ENCODE data around the gene SND1. TPM values are rescaled to one million over a fixed set of nuclear protein-coding genes. Genes with fewer than 3 reads are reported as not detected.
A peak's percentile ranks its signal among the peaks of the same experiment; 100 is the strongest.

The SND1 gene
- total RNA-seq: 100 to 1,000 TPM in 6 of 7 donors, 10 to 100 TPM in 1; 99.5 to 173 (median 139) TPM
- polyA plus RNA-seq: 10 to 100 TPM; 61.7 to 76.4 (median 68.5) TPM
- long read RNA-seq, donor 1, transcript SND1-201 (24 exons, 3,476 nt): major isoform, 9 of 40 reads
- long read RNA-seq, donor 1, partial matches to known transcripts: 27 of 40 reads
- long read RNA-seq, donor 1, other reads (novel, unspliced or antisense): 0 of 40 reads
- long read RNA-seq, donor 2, transcript SND1-201 (24 exons, 3,476 nt): major isoform, 11 of 24 reads
- long read RNA-seq, donor 2, partial matches to known transcripts: 10 of 24 reads
- long read RNA-seq, donor 2, other reads (novel, unspliced or antisense): 0 of 24 reads

DNA sequence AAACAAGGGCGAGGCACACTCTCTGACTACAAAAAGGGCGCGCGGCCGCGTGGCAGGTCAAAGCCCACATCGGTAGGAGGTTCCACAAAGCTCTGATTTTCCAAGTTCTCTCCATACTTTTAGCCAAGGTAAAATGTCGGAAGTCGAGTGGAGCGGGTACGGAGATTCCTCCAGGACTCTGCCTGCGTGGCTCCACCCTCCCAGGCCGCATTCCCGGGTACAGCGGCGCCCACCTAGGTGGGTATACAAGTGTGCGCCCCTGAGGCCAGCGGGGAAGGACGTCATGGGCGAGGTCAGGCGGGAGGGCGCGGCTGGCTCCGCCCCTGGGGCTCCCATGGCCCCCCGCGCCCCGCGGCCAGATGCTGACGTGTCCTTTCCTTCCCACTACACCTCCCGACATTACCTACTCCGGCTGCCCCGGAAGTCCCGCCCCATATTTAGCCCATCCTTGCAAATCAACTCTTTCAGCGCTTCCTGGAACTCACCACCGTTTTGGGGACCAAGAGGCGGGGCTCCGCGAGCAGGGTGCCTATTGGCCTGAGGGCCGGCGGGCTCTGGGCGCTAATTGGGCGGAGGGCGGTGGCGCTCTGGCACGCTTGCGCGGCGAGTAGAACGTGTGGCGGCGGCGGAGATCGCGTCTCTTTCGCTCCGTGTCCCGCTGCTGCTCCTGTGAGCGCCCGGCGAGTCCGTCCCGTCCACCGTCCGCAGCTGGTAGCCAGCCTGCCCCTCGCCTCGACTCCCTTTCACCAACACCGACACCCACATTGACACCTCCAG lies at the start of gene SND1:
TSS of gene SND1 (plus strand) at position 639 of the 777 bp plus-strand sequence. CDS start 180 bp downstream, outside the sequence.
- intact Hi-C loops (cut with DNase I; ENCODE audit: low total_unique reads): loop anchor here (5.0 kb wide), 1 partner anchor 64 kb away; the partner anchor contains the start of genes ARF5 and GCC1

GRCh38 chr7:127608446-127608845 lies 43.5 kb upstream of the SND1 start:
- DNase-seq: no peak
- Histone ChIP-seq H3K36me3 (no peaks in the 10 kb centered on the region), H3K4me3 (no peak overlapping the region), H3K9me3 (peaks cover 0 to 24% (median 17%) of the 10 kb centered on the region in 8 donors), H3K4me1 (no peaks in the 10 kb centered on the region), H3K27ac (no peak overlapping the region), H3K27me3 (replicated peaks in 1 of 7) (peaks cover 0 to 4% (median 0%) of the 10 kb centered on the region in 7 donors)
- intact Hi-C loops (cut with DNase I; ENCODE audit: low total_unique reads): no loop called here
- TF ChIP-seq POLR2AphosphoS5 (IDR thresholded peaks at IDR 0.05): no peak
- TF ChIP-seq POLR2A (IDR thresholded peaks at IDR 0.05): no peak
- no peak for TF ChIP-seq CTCF (IDR thresholded peaks at IDR 0.05 in 8 of 11, conservative IDR thresholded peaks at IDR 0.05 in 3 of 11)
- WGBS, 5 donors: 82 to 98% (median 89%) methylated on average over 6 of the region's 6 CpGs

More for the DNA sequence above, at the start of gene SND1:
- H3K36me3 ChIP-seq: peaks cover 0 to 10% (median 0%) of the 10 kb centered on the region in 6 donors
- no peaks in the 10 kb centered on the region for H3K9me3 ChIP-seq
- H3K4me1 ChIP-seq: peaks cover 17 to 51% (median 46%) of the 10 kb centered on the region in 6 donors
- WGBS, 5 donors: 0 to 1% (median 1%) methylated on average over 34 to 67 of the region's 67 CpGs
- DNase-seq: peak; percentile 100
- H3K27me3 ChIP-seq (replicated peaks in 1 of 7): no peaks in the 10 kb centered on the region
- H3K27ac ChIP-seq: peak within 1 kb of the TSS; percentile 90 to 98 (median 94)
- peak within 1 kb of the TSS; percentile 67 to 94 (median 91) for H3K4me3 ChIP-seq
- TF ChIP-seq POLR2A (IDR thresholded peaks at IDR 0.05) (peak in 1 of 3 donors; percentile 72), POLR2AphosphoS5 (IDR thresholded peaks at IDR 0.05) (peak; percentile 95 to 99 (median 96)), CTCF (IDR thresholded peaks at IDR 0.05 in 8 of 11, conservative IDR thresholded peaks at IDR 0.05 in 3 of 11) (peak in 4 of 11 experiments; percentile 33 to 56 (median 43))

DNA sequence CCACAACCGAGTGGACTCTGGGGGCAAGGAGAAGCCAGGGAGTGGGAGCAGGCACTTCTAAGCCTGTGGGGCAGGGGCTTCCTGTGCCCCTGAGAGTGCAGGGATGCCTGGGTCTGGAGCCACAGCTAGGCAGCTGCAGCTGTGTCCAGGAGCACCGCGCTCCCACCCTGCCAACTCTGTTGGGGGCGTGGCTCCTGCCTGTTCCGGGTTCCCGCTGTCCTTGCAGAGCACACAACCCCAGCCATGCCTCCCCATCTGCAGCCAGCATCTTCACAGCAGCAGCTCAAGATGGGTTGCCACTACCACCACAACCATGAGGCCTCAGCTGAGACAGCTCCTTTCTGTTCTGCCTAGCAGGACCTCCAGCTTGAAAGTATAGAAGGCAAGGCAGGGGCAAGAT lies 42.7 kb upstream of the SND1 start:
- peaks cover 0 to 24% (median 17%) of the 10 kb centered on the region in 8 donors for H3K9me3 ChIP-seq
- no peak overlapping the region for H3K4me3 ChIP-seq
- no peaks in the 10 kb centered on the region for H3K36me3 ChIP-seq
- no peaks in the 10 kb centered on the region for H3K4me1 ChIP-seq
- no peak overlapping the region for H3K27ac ChIP-seq
- peaks cover 0 to 12% (median 0%) of the 10 kb centered on the region in 7 donors for H3K27me3 ChIP-seq (replicated peaks in 1 of 7)
- DNase-seq: no peak
- 88 to 96% (median 93%) methylated on average over 6 of the region's 6 CpGs for WGBS, 5 donors
- TF ChIP-seq CTCF (IDR thresholded peaks at IDR 0.05 in 8 of 11, conservative IDR thresholded peaks at IDR 0.05 in 3 of 11) (no peak), POLR2A (IDR thresholded peaks at IDR 0.05) (no peak), POLR2AphosphoS5 (IDR thresholded peaks at IDR 0.05) (no peak)
- intact Hi-C loops (cut with DNase I; ENCODE audit: low total_unique reads): no loop called here
